GM12864 (cell line): ENCODE measurements around the gene DAB2IP.
"Not testable (repeated sequence)": the region's sequence is repeated elsewhere in the genome, so short reads cannot be mapped to it uniquely, and the experiment has no call there.

ENCODE experiments used
- DNase-seq: peaks from one replicate; pipeline ENCODE4 v3.0.0-alpha.2; 2011; ENCODE audit warnings: low read depth
- H3K4me3 ChIP-seq: 2 replicates; pipeline ENCODE4 v1.5.1; 2011; ENCODE audit warnings: mild to moderate bottlenecking, low read depth, low read length, control low read depth
- TF ChIP-seq, protein P1 (sequence below): IDR thresholded peaks from 2 replicates; pipeline ENCODE4 v1.5.1; 2011; ENCODE audit warnings: low read depth, mild to moderate bottlenecking, moderate library complexity, low read length, control low read depth, inconsistent platforms; ENCODE audit errors: missing control alignments

The DAB2IP gene

GRCh38 chr9:121785673-121786542 is 134.5 kb downstream of the DAB2IP start:
- H3K4me3 ChIP-seq = no peak overlapping the region
- DNase-seq = no peak

GRCh38 chr9:121786543-121786948 is 135.1 kb downstream of the DAB2IP start:
- DNase-seq = no peak
- TF ChIP-seq, protein P1, sequence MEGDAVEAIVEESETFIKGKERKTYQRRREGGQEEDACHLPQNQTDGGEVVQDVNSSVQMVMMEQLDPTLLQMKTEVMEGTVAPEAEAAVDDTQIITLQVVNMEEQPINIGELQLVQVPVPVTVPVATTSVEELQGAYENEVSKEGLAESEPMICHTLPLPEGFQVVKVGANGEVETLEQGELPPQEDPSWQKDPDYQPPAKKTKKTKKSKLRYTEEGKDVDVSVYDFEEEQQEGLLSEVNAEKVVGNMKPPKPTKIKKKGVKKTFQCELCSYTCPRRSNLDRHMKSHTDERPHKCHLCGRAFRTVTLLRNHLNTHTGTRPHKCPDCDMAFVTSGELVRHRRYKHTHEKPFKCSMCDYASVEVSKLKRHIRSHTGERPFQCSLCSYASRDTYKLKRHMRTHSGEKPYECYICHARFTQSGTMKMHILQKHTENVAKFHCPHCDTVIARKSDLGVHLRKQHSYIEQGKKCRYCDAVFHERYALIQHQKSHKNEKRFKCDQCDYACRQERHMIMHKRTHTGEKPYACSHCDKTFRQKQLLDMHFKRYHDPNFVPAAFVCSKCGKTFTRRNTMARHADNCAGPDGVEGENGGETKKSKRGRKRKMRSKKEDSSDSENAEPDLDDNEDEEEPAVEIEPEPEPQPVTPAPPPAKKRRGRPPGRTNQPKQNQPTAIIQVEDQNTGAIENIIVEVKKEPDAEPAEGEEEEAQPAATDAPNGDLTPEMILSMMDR = no peak
- no peak overlapping the region for H3K4me3 ChIP-seq

More at GRCh38 chr9:121785673-121786542, 134.5 kb downstream of the DAB2IP start:
- TF ChIP-seq, protein P1 = no peak

- TF ChIP-seq, protein P1 = no peak
- no peak overlapping the region for H3K4me3 ChIP-seq
- no peak for DNase-seq
Measured at GRCh38 chr9:121786998-121787422, 135.6 kb downstream of the DAB2IP start.

- TF ChIP-seq, protein P1 = no peak
- no peak for DNase-seq
- no peak overlapping the region for H3K4me3 ChIP-seq
Measured at GRCh38 chr9:121788686-121789366, 137.4 kb downstream of the DAB2IP start.

DNA sequence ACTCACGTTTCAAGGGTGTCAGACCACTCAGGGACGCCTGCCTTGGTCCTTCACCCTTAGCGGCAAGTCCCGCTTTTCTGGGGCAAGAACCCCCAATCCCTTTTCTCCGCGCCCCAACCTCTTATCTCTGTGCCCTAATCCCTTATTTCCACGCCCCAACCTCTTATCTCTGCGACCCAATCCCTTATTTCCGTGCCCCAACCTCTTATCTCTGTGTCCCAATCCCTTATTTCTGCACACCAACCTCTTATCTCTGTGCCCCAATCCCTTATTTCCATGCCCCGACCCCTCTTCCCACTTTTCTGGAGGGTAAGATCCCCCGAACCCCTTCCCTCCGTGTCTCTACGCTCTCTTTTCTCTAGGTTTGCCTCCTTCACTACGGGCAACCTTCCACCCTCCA is 139.4 kb downstream of the DAB2IP start:
- TF ChIP-seq, protein P1 = no peak
- no peak for DNase-seq
- no peak overlapping the region for H3K4me3 ChIP-seq

GRCh38 chr9:121792476-121792875 is 141.0 kb downstream of the DAB2IP start:
- H3K4me3 ChIP-seq, DNase-seq: not testable (repeated sequence)

- not testable (repeated sequence) for H3K4me3 ChIP-seq, DNase-seq
Measured at GRCh38 chr9:121794334-121794733, 142.9 kb downstream of the DAB2IP start.
